Measurements from ENCODE around the gene BDH1. TPM values are rescaled to one million over a fixed set of nuclear protein-coding genes. Genes with fewer than 3 reads are reported as not detected.

Gene BDH1
- polyA plus RNA-seq, 1 of the 3 experiments (the other 2 are of a cell fraction) = 19.8 TPM

DNA sequence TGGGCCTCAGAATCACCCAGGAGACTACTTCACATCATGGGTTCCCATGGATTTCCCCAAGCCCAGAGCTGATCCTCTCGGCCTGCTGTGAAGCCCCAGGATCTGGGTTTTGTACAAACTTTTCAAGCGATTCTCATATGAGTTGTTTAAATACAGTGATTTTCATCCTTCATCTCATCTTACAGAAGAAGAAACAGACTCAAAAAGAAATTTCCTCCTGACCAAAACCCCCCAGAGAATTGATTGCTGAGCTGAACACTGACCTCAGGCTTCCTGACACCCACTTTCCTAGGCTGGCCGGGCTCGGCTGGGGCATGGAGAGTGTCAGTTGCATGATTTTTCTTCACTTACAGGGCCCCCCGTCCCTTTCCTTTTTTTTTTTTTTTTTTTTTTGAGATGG, 60.3 kb downstream of the BDH1 start:
- POLR2A ChIA-PET = no interaction called here
- no peak for TF ChIP-seq EZH2phosphoT487 (IDR thresholded peaks at IDR 0.05; ENCODE audit: borderline replicate concordance, low read depth)
- TF ChIP-seq ELF1 (IDR thresholded peaks at IDR 0.05) = no peak
- TF ChIP-seq, protein P1, sequence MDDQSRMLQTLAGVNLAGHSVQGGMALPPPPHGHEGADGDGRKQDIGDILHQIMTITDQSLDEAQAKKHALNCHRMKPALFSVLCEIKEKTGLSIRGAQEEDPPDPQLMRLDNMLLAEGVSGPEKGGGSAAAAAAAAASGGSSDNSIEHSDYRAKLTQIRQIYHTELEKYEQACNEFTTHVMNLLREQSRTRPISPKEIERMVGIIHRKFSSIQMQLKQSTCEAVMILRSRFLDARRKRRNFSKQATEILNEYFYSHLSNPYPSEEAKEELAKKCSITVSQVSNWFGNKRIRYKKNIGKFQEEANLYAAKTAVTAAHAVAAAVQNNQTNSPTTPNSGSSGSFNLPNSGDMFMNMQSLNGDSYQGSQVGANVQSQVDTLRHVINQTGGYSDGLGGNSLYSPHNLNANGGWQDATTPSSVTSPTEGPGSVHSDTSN (IDR thresholded peaks at IDR 0.05) = no peak
- TF ChIP-seq MXI1 (IDR thresholded peaks at IDR 0.05; ENCODE audit: low read depth, low read length) = no peak
- TF ChIP-seq, protein P2, sequence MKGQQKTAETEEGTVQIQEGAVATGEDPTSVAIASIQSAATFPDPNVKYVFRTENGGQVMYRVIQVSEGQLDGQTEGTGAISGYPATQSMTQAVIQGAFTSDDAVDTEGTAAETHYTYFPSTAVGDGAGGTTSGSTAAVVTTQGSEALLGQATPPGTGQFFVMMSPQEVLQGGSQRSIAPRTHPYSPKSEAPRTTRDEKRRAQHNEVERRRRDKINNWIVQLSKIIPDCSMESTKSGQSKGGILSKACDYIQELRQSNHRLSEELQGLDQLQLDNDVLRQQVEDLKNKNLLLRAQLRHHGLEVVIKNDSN (IDR thresholded peaks at IDR 0.05; ENCODE audit: borderline replicate concordance, low read depth) = no peak
- TF ChIP-seq RAD21 (IDR thresholded peaks at IDR 0.05; ENCODE audit: low read length) = no peak
- TF ChIP-seq GABPA (IDR thresholded peaks at IDR 0.05; ENCODE audit: low read depth) = no peak
- TF ChIP-seq, protein P3, sequence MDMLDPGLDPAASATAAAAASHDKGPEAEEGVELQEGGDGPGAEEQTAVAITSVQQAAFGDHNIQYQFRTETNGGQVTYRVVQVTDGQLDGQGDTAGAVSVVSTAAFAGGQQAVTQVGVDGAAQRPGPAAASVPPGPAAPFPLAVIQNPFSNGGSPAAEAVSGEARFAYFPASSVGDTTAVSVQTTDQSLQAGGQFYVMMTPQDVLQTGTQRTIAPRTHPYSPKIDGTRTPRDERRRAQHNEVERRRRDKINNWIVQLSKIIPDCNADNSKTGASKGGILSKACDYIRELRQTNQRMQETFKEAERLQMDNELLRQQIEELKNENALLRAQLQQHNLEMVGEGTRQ (IDR thresholded peaks at IDR 0.05; ENCODE audit: borderline replicate concordance, low read depth, low read length) = no peak
- no peak for TF ChIP-seq FOXJ3 (CRISPR knock-in tag; IDR thresholded peaks at IDR 0.05)
- Histone ChIP-seq H3K9me3 (no peaks in the 10 kb centered on the region), H2AFZ (ENCODE audit: low read depth) (no peak overlapping the region), H3K27ac (ENCODE audit: low read depth in 2 of 2, low read length in 1 of 2) (no peak overlapping the region), H3K27me3 (ENCODE audit: insufficient read depth) (no peaks in the 10 kb centered on the region), H3K9ac (no peak overlapping the region), H3F3A (replicated peaks; ENCODE audit: insufficient read depth) (no peaks in the 10 kb centered on the region), H3K4me3 (ENCODE audit: low read depth in 2 of 2, low read length in 1 of 2) (no peak overlapping the region), H3K4me2 (no peak overlapping the region), H3K79me2 (ENCODE audit: insufficient read depth) (no peaks in the 10 kb centered on the region), H3K36me3 (replicated peaks in 1 of 2; ENCODE audit: control insufficient read depth in 1 of 2, insufficient read depth in 2 of 2, low read length in 1 of 2) (no peaks in the 10 kb centered on the region), H4K20me1 (ENCODE audit: insufficient read depth) (no peaks in the 10 kb centered on the region), H3K9me2 (no peaks in the 10 kb centered on the region), H3K4me1 (ENCODE audit: control insufficient read depth in 1 of 2, insufficient read depth in 2 of 2, low read depth in 1 of 2, low read length in 1 of 2) (peaks cover 6 to 33% of the 10 kb centered on the region in 2 experiments; a peak in 2 of 4 replicates)
- 95% methylated on average over 5 of the region's 5 CpGs for WGBS (ENCODE audit: low lambda C conversion rate)
- CTCF ChIA-PET = interaction anchor here (1.2 to 1.4 kb wide), 2 partner anchors 15 to 238 kb away, joined by 4 to 5 read pairs; no protein-coding TSS in a partner anchor
- no peak for DNase-seq

DNA sequence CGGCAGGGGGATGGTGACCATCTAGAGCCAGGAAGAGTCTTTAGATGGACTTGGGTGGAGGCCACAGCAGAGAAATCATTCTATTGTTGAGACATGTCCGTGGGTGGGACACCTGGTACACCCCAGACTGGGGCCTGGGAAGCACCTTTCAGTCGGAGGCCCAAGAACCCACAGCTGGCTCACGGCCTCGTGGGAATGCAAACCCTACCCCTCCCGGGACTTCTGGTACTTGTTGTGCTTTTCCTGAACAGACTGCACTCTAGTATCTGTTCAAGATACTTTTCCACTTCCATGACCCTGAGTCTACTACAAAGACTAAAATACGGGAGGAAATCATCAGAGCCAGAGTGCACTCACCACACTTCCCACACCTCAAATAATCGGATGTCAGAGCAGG, 60.7 kb downstream of the BDH1 start:
- DNase-seq = no peak
- Histone ChIP-seq H3K27me3 (ENCODE audit: insufficient read depth) (no peaks in the 10 kb centered on the region), H3F3A (replicated peaks; ENCODE audit: insufficient read depth) (no peaks in the 10 kb centered on the region), H3K36me3 (replicated peaks in 1 of 2; ENCODE audit: control insufficient read depth in 1 of 2, insufficient read depth in 2 of 2, low read length in 1 of 2) (no peaks in the 10 kb centered on the region), H3K9ac (no peak overlapping the region), H2AFZ (ENCODE audit: low read depth) (no peak overlapping the region), H3K9me2 (no peaks in the 10 kb centered on the region), H3K4me2 (no peak overlapping the region), H3K4me1 (ENCODE audit: control insufficient read depth in 1 of 2, insufficient read depth in 2 of 2, low read depth in 1 of 2, low read length in 1 of 2) (peaks cover 10 to 37% of the 10 kb centered on the region in 2 experiments; a peak in 2 of 4 replicates), H4K20me1 (ENCODE audit: insufficient read depth) (no peaks in the 10 kb centered on the region), H3K79me2 (ENCODE audit: insufficient read depth) (no peaks in the 10 kb centered on the region), H3K4me3 (ENCODE audit: low read depth in 2 of 2, low read length in 1 of 2) (no peak overlapping the region), H3K9me3 (no peaks in the 10 kb centered on the region), H3K27ac (ENCODE audit: low read depth in 2 of 2, low read length in 1 of 2) (no peak overlapping the region)
- WGBS (ENCODE audit: low lambda C conversion rate) = 96% methylated on average over 7 of the region's 8 CpGs
- CTCF ChIA-PET = interaction anchor here (1.2 to 1.4 kb wide), 2 partner anchors 15 to 237 kb away, joined by 4 to 5 read pairs; no protein-coding TSS in a partner anchor
- TF ChIP-seq GABPA (IDR thresholded peaks at IDR 0.05; ENCODE audit: low read depth) (no peak), FOXJ3 (CRISPR knock-in tag; IDR thresholded peaks at IDR 0.05) (no peak), TEAD4 (IDR thresholded peaks at IDR 0.05; ENCODE audit: borderline replicate concordance, insufficient read depth) (no peak), EZH2phosphoT487 (IDR thresholded peaks at IDR 0.05; ENCODE audit: borderline replicate concordance, low read depth) (no peak), EP300 (IDR thresholded peaks at IDR 0.05; ENCODE audit: borderline replicate concordance in 1 of 2, low read depth in 1 of 2, low read length in 1 of 2) (no peak), CHD2 (IDR thresholded peaks at IDR 0.05; ENCODE audit: low read length, partially characterized antibody) (no peak), ELF1 (IDR thresholded peaks at IDR 0.05) (no peak), RCOR1 (IDR thresholded peaks at IDR 0.05; ENCODE audit: low read length) (no peak), MEF2A (IDR thresholded peaks at IDR 0.05; ENCODE audit: borderline replicate concordance, low read depth) (no peak), RAD21 (IDR thresholded peaks at IDR 0.05; ENCODE audit: low read length) (no peak), NRF1 (IDR thresholded peaks at IDR 0.05; ENCODE audit: low read depth, low read length) (no peak)
- TF ChIP-seq, protein P2 (IDR thresholded peaks at IDR 0.05; ENCODE audit: borderline replicate concordance, low read depth) = no peak
- TF ChIP-seq, protein P1 (IDR thresholded peaks at IDR 0.05) = no peak
- TF ChIP-seq, protein P4, sequence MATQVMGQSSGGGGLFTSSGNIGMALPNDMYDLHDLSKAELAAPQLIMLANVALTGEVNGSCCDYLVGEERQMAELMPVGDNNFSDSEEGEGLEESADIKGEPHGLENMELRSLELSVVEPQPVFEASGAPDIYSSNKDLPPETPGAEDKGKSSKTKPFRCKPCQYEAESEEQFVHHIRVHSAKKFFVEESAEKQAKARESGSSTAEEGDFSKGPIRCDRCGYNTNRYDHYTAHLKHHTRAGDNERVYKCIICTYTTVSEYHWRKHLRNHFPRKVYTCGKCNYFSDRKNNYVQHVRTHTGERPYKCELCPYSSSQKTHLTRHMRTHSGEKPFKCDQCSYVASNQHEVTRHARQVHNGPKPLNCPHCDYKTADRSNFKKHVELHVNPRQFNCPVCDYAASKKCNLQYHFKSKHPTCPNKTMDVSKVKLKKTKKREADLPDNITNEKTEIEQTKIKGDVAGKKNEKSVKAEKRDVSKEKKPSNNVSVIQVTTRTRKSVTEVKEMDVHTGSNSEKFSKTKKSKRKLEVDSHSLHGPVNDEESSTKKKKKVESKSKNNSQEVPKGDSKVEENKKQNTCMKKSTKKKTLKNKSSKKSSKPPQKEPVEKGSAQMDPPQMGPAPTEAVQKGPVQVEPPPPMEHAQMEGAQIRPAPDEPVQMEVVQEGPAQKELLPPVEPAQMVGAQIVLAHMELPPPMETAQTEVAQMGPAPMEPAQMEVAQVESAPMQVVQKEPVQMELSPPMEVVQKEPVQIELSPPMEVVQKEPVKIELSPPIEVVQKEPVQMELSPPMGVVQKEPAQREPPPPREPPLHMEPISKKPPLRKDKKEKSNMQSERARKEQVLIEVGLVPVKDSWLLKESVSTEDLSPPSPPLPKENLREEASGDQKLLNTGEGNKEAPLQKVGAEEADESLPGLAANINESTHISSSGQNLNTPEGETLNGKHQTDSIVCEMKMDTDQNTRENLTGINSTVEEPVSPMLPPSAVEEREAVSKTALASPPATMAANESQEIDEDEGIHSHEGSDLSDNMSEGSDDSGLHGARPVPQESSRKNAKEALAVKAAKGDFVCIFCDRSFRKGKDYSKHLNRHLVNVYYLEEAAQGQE (IDR thresholded peaks at IDR 0.05; ENCODE audit: low read depth, low read length) = no peak
- POLR2A ChIA-PET = no interaction called here

Data from SK-N-SH (cell line).